Activated naive CD4-positive, alpha-beta T cell (primary cell): ENCODE measurements around the gene ARHGAP22.

Experiments
- DNase-seq, 4 experiments: peaks; one replicate each; lab custom pipeline; 2025; lab: John Stamatoyannopoulos, UW

ARHGAP22 gene

DNA sequence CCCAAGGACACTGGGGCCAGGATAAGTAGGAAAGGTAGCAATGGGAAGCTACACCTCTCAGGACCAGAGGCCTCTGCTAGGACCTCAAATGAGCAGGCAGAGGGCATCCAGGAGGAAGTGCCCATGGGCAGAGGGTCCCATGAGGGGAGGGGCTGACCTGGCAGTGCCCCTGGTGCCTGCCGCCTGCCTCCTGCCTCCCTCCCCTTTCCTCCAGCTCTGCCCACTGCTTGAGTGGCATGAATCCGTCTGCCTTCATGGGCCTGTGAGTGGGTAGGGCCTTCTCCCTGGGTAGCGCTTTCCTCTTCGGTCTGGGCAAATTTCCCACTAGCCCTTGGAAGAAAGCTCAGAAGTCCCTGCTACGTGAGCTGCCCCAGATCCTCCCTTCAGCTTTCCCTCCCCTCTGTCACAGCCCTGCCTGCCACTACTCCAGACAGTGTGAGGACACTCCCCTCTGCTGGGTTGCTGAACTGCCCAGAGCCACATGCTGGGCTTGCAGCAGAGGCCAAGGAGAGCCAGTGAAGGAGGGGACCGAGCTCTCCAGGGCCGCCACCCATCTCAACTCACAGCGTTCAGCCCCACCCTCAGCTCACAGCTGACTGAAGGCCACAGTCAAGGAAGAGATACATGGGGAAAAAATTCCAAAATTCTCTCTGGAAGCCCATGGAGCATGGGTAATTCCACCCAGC, 141.4 kb downstream of the ARHGAP22 start:
- DNase-seq = no peak

DNA sequence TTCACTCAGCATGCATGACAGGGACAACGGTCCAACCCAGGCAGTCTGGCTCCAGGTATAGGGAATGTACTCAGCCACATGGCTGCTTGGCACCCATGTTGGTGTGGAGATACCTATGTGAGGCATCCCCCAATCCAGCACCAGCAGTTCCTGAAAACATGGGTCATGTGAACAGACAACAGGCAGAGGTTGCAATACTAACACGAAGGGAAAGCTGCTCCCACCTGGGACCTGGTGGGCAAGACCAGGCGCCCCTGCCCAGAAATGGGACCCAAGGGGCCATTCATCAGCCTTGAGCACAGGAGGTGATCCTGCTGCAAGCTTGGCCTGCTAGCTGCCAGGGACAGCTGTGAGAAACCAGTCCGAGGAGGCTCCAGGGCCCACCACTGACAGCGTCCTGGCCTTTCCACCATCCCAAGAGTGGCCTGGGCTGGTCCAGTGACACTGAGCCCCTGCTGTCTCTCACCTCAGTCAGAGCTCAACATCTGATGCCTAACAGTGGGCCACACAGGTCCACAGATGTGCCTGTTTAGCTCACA, 142.3 kb downstream of the ARHGAP22 start:
- DNase-seq = no peak

DNA sequence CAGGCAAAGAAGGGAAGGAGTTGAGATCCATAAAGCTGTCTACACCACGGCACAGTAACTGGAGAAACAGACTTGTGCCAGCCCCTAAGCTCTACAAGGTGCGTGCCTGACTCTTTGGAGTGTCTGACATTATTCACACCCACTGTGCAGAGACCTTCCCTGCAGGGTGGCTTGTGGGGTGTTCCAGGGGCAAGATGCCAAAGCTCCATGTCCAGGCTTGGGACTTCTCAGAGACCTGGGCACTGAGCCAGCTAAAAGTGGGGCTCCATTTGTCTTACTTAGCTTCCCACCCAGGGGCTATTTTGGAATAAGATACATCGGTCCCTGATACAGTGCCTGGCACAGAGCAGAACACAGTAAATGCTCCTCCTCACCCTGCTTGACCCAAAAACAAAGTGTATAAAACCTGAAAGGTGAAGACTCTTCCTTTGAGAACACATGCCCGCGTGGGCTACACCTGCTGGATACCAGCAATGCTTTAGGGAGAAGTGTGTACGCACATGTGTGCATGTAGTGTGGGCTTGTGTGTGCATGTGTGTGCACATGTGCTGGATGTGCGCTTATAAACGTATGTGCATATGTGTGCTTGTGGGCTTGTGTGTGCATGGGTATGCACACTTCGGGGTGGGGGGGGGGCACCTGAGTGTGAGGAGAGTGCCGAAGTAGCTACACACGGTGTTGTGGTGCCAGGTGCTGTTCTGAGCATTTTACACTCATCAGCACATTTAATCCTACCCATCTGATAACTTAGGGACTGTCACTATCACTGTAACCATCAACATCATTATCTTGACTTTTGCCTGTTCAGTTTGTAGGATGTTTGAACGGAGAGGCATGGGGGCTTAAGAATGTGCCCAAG, 143.0 kb downstream of the ARHGAP22 start:
- no peak for DNase-seq

DNA sequence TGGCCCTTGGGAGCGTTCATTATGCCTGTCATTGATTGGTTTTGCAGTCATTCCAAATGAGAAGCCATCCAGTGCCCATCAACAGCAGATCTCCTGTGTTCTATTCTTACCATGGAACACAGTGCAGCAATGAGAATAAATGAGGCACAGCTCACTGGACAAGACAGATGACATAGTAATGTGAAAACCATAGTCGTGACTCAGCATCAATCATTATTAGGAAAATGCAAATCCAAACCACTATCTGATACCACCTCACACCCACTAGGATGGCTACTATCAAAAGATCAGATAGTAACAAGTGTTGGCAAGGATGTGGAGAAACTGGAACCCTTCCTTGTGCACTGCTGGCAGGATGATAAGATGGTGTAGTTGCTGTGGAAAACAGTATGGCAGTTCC, 144.7 kb downstream of the ARHGAP22 start:
- DNase-seq = no peak

DNA sequence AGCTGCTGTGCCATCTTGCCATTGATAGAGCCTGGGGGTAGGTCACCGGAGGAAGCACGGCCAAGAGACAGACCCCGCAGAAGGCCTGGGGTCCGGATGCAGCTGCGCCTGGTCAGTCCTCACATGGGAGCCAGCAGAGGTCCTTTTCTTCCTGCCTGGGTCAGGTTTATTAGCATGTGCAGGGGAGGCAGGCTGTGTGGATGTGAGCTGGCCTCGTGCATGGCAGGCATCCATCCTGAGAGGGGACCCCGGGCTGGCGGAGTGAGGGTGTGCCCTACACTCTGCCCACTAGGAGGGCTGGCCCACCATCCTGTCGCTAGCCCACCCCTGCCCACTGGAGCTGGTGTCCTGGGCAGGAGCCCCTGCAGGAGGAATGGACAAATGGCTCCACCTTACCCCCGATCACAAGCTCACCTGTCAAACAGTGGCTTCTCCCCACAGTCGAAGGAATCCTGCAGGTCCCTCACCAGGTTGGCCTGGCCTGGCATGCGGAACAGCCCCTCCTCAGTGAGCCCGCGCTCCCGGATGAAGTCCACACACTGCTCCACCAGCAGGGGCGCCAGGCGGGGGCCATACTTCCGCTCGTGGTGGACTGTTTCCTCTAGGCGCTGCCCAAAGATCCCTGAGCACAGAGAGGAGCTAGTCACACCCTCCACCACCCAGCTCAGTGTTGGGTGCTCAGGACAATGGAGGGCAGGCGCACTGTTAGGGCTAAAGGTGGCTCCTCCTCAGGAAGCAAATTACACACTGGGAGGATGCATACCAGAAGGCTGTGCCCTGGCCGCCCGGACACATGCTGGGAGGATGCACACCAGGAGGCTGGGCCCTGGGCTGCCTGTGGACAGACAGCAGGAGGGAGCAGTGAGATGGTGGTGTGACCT, 145.4 kb downstream of the ARHGAP22 start:
- no peak for DNase-seq

DNA sequence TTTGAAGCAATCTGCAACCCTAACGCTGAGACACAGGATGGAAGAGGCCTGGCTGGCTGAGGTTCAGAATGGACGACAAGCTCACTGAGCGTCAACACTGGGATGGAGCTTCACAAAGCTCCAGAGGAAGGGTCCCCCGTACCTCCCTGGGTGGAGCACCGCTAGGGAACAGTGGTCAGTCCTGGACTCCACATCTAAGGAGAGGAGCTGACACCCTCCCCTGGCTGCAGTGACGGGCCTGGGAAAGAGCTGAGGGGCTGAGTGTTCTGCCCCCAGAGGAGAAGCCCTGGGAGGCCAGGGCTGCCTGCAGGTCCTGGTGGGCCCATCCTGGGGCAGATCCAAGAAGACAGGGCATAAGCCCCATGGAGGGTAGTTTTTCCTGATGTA, 146.2 kb downstream of the ARHGAP22 start:
- no peak for DNase-seq

DNA sequence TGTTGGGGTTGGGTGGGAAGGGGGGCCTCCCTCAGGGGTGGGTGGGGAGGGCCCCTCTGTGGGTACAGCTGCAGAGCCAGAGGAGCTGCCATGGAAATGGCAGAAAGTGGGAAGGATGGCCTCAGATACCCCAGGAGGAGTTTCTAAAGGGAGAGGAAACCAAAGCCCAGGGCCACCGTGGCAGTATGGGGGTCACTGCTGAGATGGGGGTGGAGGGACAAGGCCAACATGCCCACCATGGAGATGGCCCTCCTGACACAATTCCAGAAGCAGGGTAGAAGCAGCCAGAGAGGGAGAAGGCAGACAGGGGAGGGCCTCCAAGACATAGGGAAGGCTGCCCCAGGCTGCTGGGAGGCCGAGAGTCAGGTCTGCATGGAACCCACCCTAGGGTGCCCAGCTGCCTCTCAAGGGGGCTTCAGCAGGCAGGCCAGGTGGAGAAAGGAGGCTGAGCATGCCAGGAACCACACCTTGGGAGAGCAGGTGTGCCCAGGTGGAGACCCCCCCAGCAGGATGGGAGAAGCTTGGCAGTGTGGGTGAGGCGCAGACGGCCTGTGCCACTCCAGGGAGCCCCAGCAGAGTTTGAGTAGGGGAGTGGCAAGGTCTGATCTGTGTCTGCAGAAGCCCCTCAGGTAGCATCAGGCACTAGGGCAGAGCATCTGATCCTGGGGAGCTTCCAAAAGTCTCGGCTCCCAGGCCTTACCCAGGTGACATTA, 146.8 kb downstream of the ARHGAP22 start:
- DNase-seq = no peak

DNA sequence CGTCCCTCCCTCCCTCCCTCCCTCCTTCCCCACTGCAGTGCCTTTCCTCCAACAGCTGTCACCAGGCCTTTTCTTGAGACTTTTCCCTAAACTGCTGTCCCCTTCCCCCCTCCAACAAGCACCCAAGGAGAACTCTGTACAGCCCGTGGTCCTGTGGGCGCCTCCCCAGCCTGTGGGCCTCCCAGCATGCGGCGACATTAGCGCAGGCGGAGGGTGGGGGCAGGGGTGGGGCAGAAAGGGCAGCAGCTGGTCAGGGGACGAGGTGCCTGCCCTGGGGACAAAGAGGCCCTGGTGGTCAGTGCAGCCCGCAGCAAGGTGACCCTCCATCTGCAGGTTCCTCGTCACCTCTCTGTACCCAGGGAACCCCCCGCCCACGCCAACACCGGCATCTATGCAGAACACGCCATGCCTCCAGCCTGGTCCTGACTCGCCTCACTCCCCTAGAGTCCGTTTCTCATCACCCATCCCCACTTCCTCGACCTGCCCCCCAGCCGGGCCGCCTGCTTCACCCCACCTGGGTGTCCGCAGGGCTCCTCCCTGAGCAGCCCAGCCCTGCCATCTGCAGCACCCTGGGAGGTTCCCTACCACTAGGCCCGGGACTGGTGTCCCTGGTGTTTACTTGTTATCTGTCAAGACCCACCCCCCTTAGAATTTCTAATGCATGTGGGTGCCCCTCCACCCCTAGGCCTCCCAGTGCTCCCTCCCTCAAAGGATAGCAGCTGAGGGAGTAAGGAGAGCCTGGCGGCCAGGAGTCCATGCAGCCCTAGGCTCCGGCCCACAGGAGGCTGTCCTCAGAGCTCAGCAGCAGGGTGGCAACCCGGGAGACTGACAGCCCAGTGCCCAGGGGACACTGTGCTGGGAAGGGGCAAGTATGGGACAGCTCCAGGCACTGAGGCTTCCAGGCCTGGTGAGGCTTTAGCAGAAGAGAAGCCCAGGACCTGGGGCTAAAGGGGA, 147.8 kb downstream of the ARHGAP22 start:
- no peak for DNase-seq

DNA sequence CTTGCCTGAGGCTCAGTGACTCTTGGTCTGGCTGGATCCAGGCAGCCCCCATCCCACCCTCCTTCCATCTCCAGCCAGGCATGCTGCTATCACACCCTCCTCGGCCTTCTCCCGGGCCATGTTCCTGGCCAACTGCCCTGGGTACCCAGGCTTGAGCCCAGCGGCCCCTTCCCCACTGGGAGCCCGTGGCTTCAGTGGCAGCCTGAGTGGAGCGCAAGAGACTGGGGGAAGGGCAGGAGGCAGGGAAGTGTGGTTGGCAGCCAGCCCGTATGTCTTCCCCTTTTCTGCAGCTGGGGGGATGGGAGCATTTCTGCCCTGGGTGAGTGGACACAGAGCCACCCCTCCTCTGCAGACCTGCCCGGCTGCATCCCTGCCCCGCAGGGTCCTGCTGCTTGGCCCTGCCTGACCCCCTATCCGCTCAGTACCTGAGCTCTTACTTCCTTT, 148.5 kb downstream of the ARHGAP22 start:
- DNase-seq = no peak

DNA sequence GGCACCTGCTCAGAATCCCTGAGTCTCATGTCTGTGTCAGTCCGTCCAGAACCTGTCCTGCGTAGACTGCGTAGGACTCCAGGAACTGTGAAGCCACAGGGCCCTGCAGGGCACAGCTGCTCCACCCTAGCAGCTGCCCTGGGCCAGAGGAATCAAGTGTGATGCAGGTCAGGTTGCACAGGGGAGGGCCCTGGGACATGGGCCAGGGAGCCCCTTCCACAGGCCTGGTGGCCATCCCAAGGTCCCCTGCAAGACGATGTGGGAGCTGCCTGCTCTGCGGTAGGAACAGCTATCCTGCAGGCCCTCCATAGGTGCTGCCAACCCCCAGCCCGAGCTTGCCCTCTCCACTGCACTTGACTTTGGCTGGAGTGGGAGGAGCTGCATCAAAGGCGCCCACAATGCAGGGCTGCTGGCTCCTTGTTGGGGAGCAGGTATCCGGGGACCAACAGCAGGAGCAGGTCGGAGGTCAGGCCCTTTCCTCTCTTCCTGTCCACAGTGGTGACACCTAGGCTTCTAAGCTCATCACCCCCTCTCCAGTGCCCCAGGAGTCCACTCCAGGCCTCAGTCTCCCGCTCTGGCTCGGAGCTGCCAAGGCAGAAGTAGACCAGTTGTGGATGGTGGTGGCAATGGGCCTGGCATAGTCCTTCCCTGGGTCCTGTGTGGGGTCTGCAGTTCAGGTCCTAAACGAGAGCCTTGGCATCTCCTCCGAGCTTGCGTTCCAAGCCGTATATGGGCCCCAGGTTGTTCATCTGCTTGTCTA, 149.3 kb downstream of the ARHGAP22 start:
- no peak for DNase-seq

DNA sequence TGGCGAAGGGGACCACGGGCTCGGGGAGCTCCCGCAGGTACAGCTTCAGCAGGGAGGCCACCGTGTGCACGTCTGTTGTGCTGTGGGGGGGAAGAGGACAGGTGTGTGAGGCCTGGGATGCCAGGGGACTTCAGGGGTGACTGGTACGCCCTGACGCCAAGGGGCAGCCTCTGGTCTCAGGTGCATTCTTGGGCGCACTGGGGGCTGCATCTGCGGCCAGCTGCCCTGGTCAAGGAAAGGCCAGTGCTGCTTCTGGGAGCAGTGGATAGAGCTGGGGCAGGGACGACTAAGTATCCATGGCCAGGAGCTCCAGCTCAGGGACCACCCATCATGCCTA, 149.8 kb downstream of the ARHGAP22 start:
- DNase-seq = no peak

DNA sequence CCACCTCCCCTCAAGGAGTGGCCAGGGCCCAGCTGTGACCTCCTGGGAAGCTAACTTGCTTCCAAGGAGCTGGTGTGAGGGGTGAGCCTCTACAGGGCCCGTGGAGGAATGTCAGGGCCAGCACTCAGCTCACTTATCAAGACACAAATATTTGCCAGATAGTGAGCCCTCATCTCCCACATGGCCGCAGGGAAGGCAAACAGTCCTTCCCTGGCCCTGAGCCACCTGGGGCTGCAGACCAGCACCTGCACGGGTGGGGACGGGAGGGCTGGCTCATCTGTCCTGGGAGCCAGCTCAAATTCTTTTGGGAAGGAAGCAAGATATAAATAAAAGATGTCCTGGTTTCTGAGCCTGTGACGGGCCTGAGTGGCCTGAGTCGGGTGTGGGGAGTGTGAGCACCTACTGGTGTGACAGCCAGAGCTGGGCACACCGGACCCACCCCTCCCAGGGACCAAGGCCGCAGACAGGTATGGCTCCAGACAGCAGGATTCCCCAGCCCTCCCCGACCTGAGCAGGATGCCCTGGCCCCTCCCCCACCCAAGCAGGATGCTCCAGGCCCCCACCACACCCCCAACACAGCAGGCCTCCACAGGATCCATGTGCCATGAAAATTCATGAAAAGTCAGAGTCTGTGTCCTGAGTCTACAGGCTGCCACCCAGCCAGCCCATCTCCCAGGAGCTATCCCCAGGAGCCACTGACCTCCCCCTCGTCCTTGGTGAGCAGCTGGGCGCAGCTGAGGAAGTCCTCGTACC, 150.4 kb downstream of the ARHGAP22 start:
- DNase-seq = no peak

DNA sequence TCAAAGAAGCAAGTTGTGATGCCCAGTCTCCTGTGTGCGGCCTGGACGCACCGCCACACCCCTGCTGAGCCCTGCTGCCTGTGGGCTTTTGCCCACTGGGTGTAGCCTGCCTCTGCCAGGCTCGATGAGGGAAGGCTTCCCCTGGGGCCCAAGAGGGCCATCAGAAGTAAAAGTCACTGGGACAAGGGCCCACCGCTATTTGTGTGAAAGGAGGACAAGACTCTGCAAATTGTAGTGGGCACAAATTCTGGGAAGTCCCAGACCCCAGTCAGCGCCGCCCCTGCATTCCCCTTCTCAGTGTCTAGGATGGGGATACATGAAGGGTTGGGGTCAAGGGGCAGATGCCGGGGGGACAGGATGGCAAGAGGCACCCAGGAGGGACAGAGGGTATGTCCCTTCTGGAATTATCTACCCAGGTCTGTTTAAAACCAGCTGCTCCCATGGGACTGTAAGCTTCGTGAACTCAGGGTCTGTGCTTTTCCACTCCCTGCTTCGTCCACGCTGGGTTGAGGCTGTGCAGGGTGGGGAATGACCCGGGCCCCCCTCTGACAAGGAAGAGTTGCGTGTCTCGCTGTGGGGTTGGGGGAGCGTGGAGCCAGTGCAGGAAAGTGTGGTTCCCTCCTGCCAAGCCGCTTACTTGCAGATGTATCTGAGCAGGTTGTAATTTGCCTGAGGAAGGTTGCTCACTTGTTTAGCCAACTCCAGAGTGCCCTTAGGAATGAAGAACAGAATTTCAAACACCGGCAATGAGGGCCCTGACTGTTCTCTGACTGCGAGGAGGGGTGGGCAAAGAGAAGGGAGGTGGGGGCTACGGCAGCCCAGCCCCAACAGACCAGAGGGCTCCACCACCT, 151.2 kb downstream of the ARHGAP22 start:
- no peak for DNase-seq

DNA sequence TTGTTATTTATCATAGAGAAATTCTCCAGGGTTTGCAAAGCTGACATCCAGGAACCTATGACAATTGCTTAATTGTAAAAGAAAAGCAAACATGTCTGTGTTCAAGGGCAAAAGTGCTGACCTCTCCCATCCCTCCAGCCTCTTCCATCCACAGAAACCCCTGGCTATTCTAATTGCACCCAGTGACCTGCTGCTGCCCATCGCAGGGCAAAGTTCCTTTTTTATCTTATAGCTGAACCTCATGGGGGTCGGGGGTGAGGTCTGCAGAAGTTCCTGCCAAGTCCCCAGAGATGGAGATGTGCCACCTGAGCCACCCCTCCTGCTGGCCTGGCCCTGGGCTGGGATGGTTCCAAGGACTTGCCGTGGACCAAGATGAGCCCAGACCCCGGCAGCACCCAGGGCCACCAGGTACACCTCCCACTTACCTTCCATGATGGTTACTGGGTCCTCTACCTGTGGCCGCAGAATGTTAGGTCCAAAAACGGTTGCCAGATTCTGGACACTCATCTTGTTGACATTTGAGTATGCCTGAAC, 151.9 kb downstream of the ARHGAP22 start:
- no peak for DNase-seq

DNA sequence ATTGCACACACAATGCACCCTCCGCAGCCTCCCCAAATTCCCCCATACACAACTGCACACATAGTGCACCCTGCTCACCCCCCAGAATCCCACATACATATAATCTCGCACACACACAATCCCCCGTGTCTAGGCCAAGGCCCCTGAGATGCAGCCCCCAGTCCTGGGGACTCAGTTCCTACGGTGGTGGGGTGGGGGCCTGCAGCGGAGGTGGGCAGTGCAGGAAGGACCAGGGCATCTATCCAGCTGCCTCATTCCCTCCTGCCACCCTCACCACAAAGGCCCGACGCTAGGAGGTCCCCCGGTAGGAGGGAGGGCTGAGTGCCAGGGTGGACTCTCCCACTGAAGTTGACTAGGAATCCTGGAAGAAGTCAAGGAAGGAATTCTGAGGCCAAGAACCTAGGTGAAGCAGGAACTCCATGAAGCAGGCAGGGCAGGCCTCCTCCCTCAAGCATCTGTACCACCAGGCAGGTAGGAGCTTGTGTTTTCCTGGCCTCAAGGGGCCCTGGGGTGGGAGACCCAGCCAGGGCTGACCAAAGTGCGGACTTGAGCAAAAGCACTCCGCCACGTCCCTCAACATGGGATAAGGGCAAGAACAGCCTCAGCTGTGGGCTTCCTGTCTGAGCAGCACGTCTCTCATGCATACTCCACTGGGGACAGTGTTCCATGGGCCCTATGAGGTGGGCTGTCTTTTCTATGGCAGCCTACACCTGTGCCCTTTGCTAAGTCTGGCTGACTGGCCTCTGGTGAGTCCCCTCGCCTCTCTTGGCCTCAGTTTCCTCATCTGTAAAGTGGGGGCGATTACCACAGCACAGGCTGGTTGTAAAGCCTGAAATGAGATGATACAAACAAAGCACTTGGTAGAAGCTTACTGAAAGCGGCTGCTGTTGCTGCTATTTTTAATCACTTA, 152.6 kb downstream of the ARHGAP22 start:
- DNase-seq = no peak

DNA sequence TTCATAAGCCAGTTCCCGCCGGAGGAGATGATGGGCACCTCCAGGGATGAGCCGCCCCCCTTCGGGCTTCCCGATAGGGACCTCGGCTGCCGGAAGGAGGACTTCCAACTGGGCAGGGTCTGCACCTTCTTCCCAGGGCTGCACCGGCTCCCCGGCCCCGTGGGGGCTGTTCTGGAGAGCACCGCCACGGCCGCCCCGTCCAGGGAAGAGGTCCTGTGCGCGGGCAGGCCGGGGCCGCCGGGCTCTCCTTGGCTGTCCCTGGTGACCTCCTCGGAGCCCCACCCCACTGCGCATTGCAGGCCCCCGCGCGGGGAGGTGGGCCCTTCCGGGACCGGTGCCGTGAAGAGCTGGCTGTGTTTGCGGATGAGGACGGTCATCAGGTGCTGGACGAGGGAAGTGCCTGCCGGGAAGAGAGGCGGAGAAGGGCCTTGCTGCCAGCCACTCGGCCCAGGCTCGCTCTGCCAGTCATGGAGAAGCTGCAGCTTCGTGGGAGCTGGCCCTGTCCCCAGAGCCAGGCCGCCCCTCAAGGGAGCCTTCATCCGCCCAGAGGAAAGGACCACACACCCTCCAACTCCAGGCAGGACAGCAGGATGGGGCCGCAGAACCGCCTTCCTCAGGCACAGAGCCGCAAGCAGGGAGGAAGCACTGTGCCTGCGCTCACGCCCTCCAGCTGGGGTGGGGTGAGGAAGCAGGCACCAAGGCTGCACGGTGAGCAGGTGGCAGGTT, 154.0 kb downstream of the ARHGAP22 start:
- no peak for DNase-seq
